Measurements from ENCODE around the gene RHCG.

DNA sequence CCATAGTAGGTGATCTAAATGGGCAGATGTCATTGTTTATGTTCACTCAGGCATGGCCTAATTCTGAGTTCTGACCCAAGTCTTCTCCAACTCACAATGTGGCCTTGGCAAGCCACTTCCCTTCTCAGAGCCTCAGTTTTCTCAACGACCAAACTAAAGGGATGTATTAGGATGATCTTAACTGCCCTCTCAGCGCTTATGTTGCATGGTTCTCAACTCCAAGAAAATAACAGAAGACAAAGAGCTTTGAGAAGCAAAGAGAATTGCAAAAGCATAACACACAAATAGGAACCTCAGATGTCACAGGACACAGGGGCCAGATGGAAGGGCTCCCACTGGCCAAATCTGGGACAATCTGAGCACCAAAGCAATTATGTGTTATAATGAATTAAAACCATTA lies 8.6 kb downstream of the RHCG start:
- TF ChIP-seq, protein P1, sequence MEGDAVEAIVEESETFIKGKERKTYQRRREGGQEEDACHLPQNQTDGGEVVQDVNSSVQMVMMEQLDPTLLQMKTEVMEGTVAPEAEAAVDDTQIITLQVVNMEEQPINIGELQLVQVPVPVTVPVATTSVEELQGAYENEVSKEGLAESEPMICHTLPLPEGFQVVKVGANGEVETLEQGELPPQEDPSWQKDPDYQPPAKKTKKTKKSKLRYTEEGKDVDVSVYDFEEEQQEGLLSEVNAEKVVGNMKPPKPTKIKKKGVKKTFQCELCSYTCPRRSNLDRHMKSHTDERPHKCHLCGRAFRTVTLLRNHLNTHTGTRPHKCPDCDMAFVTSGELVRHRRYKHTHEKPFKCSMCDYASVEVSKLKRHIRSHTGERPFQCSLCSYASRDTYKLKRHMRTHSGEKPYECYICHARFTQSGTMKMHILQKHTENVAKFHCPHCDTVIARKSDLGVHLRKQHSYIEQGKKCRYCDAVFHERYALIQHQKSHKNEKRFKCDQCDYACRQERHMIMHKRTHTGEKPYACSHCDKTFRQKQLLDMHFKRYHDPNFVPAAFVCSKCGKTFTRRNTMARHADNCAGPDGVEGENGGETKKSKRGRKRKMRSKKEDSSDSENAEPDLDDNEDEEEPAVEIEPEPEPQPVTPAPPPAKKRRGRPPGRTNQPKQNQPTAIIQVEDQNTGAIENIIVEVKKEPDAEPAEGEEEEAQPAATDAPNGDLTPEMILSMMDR (conservative IDR thresholded peaks at IDR 0.05; ENCODE audit: low read length), result no peak
- TF ChIP-seq EZH2phosphoT487 (IDR thresholded peaks at IDR 0.05; ENCODE audit: borderline replicate concordance, low read depth, low read length), result no peak

All from OCI-LY7 (cell line).